PC-9 (cell line): Measurements from ENCODE around the gene FGF10. TPM values are rescaled to one million over a fixed set of nuclear protein-coding genes. Genes with fewer than 3 reads are reported as not detected.

Experiments
- BruUV-seq: library from RNA; stranded (reverse); fragments of 400-500 nt; replicated peaks from 2 replicates; lab custom pipeline; 2021; lab: Mats Ljungman, UMichigan
- CTCF ChIA-PET: fragments of 300-600 bp; sonication (Branson Sonifier 250); formaldehyde crosslinking; loops from one replicate; lab custom pipeline; 2022; ENCODE audit warnings: antibody characterized with exemption; lab: Charles Lee
- POLR2A ChIA-PET: fragments of 300-600 bp; sonication (Branson Sonifier 250); formaldehyde crosslinking; loops from one replicate; lab custom pipeline; 2022; ENCODE audit warnings: antibody characterized with exemption; ENCODE audit not compliant: unreplicated experiment; lab: Charles Lee
- DNase-seq, 2 experiments: peaks; one replicate each; pipeline versions ENCODE4 v3.0.0 to v3.0.0-alpha.2; 2015 to 2022; ENCODE audit warnings: mixed read lengths in 1 of 2
- H2AFZ ChIP-seq: fragments of 200-600 bp; sonication (generic); 2 replicates; pipeline ENCODE4 v1.8.1; 2017; ENCODE audit warnings: antibody characterized with exemption
- H3F3A ChIP-seq: fragments of 200-600 bp; sonication (generic); 2 replicates; pipeline ENCODE4 v1.8.1; 2017; ENCODE audit warnings: antibody characterized with exemption, mild to moderate bottlenecking, low read depth; ENCODE audit not compliant: insufficient read depth
- H3K27ac ChIP-seq: fragments of 200-600 bp; sonication (generic); 2 replicates; pipeline ENCODE4 v1.6.1; 2016; ENCODE audit warnings: mixed run types
- H3K27me3 ChIP-seq: fragments of 200-600 bp; sonication (generic); 2 replicates; pipeline ENCODE4 v1.6.1; 2016; ENCODE audit warnings: low read depth, mixed run types; ENCODE audit not compliant: insufficient read depth
- H3K36me3 ChIP-seq: fragments of 200-600 bp; sonication (generic); 2 replicates; pipeline ENCODE4 v1.6.1; 2016; ENCODE audit warnings: low read depth, mixed run types
- H3K4me1 ChIP-seq: fragments of 200-600 bp; sonication (generic); replicated peaks from 2 replicates; pipeline ENCODE4 v1.6.1; 2016; ENCODE audit warnings: mixed run types; ENCODE audit not compliant: insufficient read depth
- H3K4me2 ChIP-seq: fragments of 200-600 bp; sonication (generic); 2 replicates; pipeline ENCODE4 v1.6.1; 2017; ENCODE audit warnings: mixed run types
- H3K4me3 ChIP-seq: fragments of 200-600 bp; sonication (generic); 2 replicates; pipeline ENCODE4 v1.6.1; 2016; ENCODE audit warnings: mixed run types
- H3K79me2 ChIP-seq: fragments of 200-600 bp; sonication (generic); 2 replicates; pipeline ENCODE4 v1.6.1; 2017; ENCODE audit warnings: low read depth, mixed run types
- H3K9me2 ChIP-seq: fragments of 200-600 bp; sonication (generic); 2 replicates; pipeline ENCODE4 v1.8.1; 2017; ENCODE audit warnings: mild to moderate bottlenecking; ENCODE audit not compliant: insufficient read depth
- H3K9me3 ChIP-seq: fragments of 200-600 bp; sonication (generic); 2 replicates; pipeline ENCODE4 v1.8.1; 2016; ENCODE audit warnings: low read depth; ENCODE audit not compliant: insufficient read depth
- H4K20me1 ChIP-seq: fragments of 200-600 bp; sonication (generic); 2 replicates; pipeline ENCODE4 v1.8.1; 2017; ENCODE audit not compliant: insufficient read depth
- CTCF ChIP-seq: fragments of 200-600 bp; sonication (generic); conservative IDR thresholded peaks from 2 replicates; pipeline ENCODE4 v1.6.1; 2017; ENCODE audit warnings: mixed run types, antibody characterized with exemption, mild to moderate bottlenecking, moderate library complexity
- EZH2 ChIP-seq: fragments of 200-600 bp; sonication (generic); IDR thresholded peaks from 2 replicates; pipeline ENCODE4 v1.8.0; 2017; ENCODE audit warnings: antibody characterized with exemption, low read depth
- intact Hi-C: fragments of 100-400 bp; cut with micrococcal nuclease; formaldehyde crosslinking; loops from one replicate; pipeline ENCODE4 v1.10.0; 2022; ENCODE audit not compliant: unreplicated experiment
- total RNA-seq: library from RNA; stranded (reverse); gene quantifications from 2 replicates; pipeline ENCODE4 v1.2.3, GENCODE V29; 2021

The FGF10 gene
- total RNA-seq, 1 experiment from 2014 or later: not detected

DNA sequence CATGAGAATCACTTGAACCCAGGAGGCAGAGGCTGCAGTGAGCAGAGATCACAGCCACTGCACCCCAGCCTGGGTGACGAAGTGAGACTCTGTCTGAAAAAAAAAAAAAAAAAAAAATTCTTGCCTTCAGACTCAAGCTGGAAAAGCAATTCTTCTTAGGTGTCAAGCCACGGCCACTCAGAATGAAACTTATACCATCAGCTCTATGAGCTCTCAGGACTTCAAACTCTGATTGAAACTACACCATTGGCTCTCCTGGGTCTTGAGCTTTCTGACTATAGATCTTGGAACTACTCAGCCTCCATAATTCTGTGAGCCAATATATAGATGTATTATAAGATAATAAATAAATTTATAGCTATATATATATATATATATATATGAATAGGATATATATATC lies 12.9 kb upstream of the FGF10 start:
- no peaks in the 10 kb centered on the region for H3K9me3 ChIP-seq
- DNase-seq: no peak
- no peaks in the 10 kb centered on the region for H4K20me1 ChIP-seq
- H3K36me3 ChIP-seq: no peaks in the 10 kb centered on the region
- ChIA-PET CTCF (no interaction called here), POLR2A (no interaction called here)
- no peaks in the 10 kb centered on the region for H3K4me1 ChIP-seq
- no TSS peak for BruUV-seq
- intact Hi-C loops: no loop called here
- no peaks in the 10 kb centered on the region for H3K27me3 ChIP-seq
- no peak overlapping the region for H3K4me3 ChIP-seq
- no peaks in the 10 kb centered on the region for H3K79me2 ChIP-seq
- H2AFZ ChIP-seq: no peak overlapping the region
- no peak overlapping the region for H3K4me2 ChIP-seq
- no peaks in the 10 kb centered on the region for H3K9me2 ChIP-seq
- no peak overlapping the region for H3K27ac ChIP-seq
- TF ChIP-seq CTCF (no peak), EZH2 (no peak)
- no peaks in the 10 kb centered on the region for H3F3A ChIP-seq

- Histone ChIP-seq H2AFZ (no peak overlapping the region), H3K9me2 (no peaks in the 10 kb centered on the region), H3K9me3 (no peaks in the 10 kb centered on the region), H3F3A (no peaks in the 10 kb centered on the region), H3K79me2 (no peaks in the 10 kb centered on the region), H4K20me1 (no peaks in the 10 kb centered on the region), H3K36me3 (no peaks in the 10 kb centered on the region), H3K4me3 (no peak overlapping the region), H3K4me1 (no peaks in the 10 kb centered on the region), H3K27me3 (no peaks in the 10 kb centered on the region), H3K4me2 (no peak overlapping the region), H3K27ac (no peak overlapping the region)
- intact Hi-C loops: no loop called here
- CTCF ChIA-PET: no interaction called here
- POLR2A ChIA-PET: no interaction called here
- no peak for DNase-seq
- TF ChIP-seq CTCF: no peak
- no peak for TF ChIP-seq EZH2
- BruUV-seq: no TSS peak
These were observed 12.4 kb upstream of the FGF10 start for GRCh38 chr5:44401611-44402010.

- POLR2A ChIA-PET: no interaction called here
- BruUV-seq: no TSS peak
- H3K4me2 ChIP-seq: no peak overlapping the region
These were observed 9.2 kb upstream of the FGF10 start for GRCh38 chr5:44398382-44398781.

More at GRCh38 chr5:44398382-44398781, 9.2 kb upstream of the FGF10 start:
- TF ChIP-seq CTCF (no peak), EZH2 (no peak)
- Histone ChIP-seq H4K20me1 (no peaks in the 10 kb centered on the region), H3K9me2 (no peaks in the 10 kb centered on the region), H3K4me1 (no peaks in the 10 kb centered on the region), H3K36me3 (no peaks in the 10 kb centered on the region), H2AFZ (no peak overlapping the region), H3K27ac (no peak overlapping the region), H3K4me3 (no peak overlapping the region), H3K79me2 (no peaks in the 10 kb centered on the region), H3K9me3 (no peaks in the 10 kb centered on the region), H3F3A (no peaks in the 10 kb centered on the region), H3K27me3 (no peaks in the 10 kb centered on the region)
- intact Hi-C loops: no loop called here
- no peak for DNase-seq
- CTCF ChIA-PET: interaction anchor here (0.5 kb wide), 1 partner anchor 473 kb away, joined by 3 read pairs; no protein-coding TSS in a partner anchor
